Uterus (tissue), 2 donors: ENCODE measurements around the gene PHYKPL.

Experiments
- CTCF ChIP-seq, 4 experiments: fragments of 200-600 bp in 2 of 4; fragments of 450-650 bp in 2 of 4; sonication (generic) in 2 of 4; IDR thresholded peaks; one replicate each; pipeline ENCODE4 v1.5.1; 2016 to 2019; ENCODE audit warnings: antibody characterized with exemption in 4 of 4, mild to moderate bottlenecking in 2 of 4, moderate library complexity in 1 of 4
- POLR2A ChIP-seq, 2 donors: fragments of 450-650 bp; IDR thresholded peaks; one replicate each; pipeline ENCODE4 v1.6.1; 2016; ENCODE audit warnings: antibody characterized with exemption in 2 of 2, mild to moderate bottlenecking in 1 of 2, moderate library complexity in 1 of 2

DNA sequence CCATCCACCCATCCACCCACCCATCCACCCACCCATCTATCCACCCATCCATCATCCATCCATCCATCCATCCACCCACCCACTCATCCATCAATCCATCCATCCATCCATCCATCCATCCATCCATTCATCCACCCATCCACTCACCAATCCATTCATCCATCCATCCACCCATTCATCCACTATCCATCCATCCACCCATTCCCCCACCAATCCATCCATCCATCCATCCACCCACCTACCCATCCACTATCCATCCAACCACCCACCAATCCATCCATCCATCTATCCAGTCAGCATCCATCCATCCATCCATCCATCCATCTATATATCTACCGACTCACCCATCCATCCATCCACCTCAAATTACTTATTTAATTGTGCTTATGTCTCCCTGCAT lies 36.9 kb upstream of the PHYKPL start:
- TF ChIP-seq CTCF (IDR thresholded peaks at IDR 0.05), result no peak
- TF ChIP-seq POLR2A (IDR thresholded peaks at IDR 0.05), result no peak
